ENCODE data around the gene LRRC1.

LRRC1 gene

DNA sequence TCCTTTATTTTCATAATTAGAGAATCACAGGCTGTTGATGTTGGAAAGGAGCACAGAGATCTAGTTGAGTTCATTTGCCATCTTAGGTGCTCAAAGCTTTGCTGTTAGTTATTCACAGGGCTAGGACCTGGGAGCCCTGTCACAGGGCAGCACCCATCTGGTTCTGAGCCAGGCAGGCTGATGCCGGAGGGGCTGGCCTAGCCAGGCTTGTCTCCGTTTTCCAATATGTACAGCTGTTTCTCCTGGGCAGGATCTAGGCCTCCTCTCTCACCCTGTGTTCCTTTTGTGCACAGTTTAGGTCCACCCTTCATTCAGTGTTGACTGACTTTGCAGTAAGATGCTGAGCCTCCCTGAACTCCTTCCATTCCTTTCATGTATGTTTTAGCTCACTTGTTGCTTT, 33.4 kb downstream of the LRRC1 start:
- H3K27ac ChIP-seq: no peak overlapping the region
- no peak overlapping the region for H3K4me3 ChIP-seq (ENCODE audit: low read depth, low read length)
- DNase-seq: no peak
- no peaks in the 10 kb centered on the region for H3K9me3 ChIP-seq (ENCODE audit: severe bottlenecking)
- H3K36me3 ChIP-seq: no peaks in the 10 kb centered on the region
- TF ChIP-seq, protein P1, sequence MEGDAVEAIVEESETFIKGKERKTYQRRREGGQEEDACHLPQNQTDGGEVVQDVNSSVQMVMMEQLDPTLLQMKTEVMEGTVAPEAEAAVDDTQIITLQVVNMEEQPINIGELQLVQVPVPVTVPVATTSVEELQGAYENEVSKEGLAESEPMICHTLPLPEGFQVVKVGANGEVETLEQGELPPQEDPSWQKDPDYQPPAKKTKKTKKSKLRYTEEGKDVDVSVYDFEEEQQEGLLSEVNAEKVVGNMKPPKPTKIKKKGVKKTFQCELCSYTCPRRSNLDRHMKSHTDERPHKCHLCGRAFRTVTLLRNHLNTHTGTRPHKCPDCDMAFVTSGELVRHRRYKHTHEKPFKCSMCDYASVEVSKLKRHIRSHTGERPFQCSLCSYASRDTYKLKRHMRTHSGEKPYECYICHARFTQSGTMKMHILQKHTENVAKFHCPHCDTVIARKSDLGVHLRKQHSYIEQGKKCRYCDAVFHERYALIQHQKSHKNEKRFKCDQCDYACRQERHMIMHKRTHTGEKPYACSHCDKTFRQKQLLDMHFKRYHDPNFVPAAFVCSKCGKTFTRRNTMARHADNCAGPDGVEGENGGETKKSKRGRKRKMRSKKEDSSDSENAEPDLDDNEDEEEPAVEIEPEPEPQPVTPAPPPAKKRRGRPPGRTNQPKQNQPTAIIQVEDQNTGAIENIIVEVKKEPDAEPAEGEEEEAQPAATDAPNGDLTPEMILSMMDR (IDR thresholded peaks at IDR 0.05; ENCODE audit: low read depth, low read length): no peak
- H3K27me3 ChIP-seq (ENCODE audit: insufficient read depth, low read depth, severe bottlenecking): no peaks in the 10 kb centered on the region

- DNase-seq: no peak
- Histone ChIP-seq H3K27ac (no peak overlapping the region), H3K9me3 (ENCODE audit: severe bottlenecking) (no peaks in the 10 kb centered on the region), H3K27me3 (ENCODE audit: insufficient read depth, low read depth, severe bottlenecking) (no peaks in the 10 kb centered on the region), H3K36me3 (no peaks in the 10 kb centered on the region), H3K4me3 (ENCODE audit: low read depth, low read length) (no peak overlapping the region)
- TF ChIP-seq, protein P1 (IDR thresholded peaks at IDR 0.05; ENCODE audit: low read depth, low read length): no peak
Measured at GRCh38 chr6:53828966-53829697, 34.3 kb downstream of the LRRC1 start.

GRCh38 chr6:53829698-53830221, 35.0 kb downstream of the LRRC1 start:
- no peak for DNase-seq

DNA sequence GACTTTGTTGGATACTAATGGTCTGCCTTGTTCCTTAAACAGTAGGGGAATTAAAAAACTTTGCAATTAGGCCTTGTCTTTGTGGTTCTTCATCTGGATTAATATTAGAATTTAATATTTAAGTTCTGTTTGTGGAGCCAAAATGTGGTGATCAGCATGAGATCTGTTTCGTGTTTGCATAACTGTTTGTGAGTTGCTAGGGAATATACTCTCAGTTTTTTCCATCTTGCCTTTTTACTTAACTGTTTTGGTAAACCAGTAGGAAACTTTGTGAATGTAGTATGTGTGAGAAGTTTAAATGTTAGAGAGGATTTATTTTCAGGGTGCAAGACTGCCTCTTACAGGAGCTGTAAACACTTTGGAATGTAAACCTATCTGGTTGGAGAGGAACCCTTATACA, 35.6 kb downstream of the LRRC1 start:
- Histone ChIP-seq H3K36me3 (no peaks in the 10 kb centered on the region), H3K9me3 (ENCODE audit: severe bottlenecking) (no peaks in the 10 kb centered on the region), H3K27ac (no peak overlapping the region), H3K27me3 (ENCODE audit: insufficient read depth, low read depth, severe bottlenecking) (no peaks in the 10 kb centered on the region), H3K4me3 (ENCODE audit: low read depth, low read length) (no peak overlapping the region)
- DNase-seq: no peak
- TF ChIP-seq, protein P1 (IDR thresholded peaks at IDR 0.05; ENCODE audit: low read depth, low read length): no peak

More at GRCh38 chr6:53829698-53830221, 35.0 kb downstream of the LRRC1 start:
- H3K36me3 ChIP-seq: no peaks in the 10 kb centered on the region
- no peaks in the 10 kb centered on the region for H3K9me3 ChIP-seq (ENCODE audit: severe bottlenecking)
- H3K27me3 ChIP-seq (ENCODE audit: insufficient read depth, low read depth, severe bottlenecking): no peaks in the 10 kb centered on the region
- TF ChIP-seq, protein P1 (IDR thresholded peaks at IDR 0.05; ENCODE audit: low read depth, low read length): no peak
- no peak overlapping the region for H3K27ac ChIP-seq
- no peak overlapping the region for H3K4me3 ChIP-seq (ENCODE audit: low read depth, low read length)

DNA sequence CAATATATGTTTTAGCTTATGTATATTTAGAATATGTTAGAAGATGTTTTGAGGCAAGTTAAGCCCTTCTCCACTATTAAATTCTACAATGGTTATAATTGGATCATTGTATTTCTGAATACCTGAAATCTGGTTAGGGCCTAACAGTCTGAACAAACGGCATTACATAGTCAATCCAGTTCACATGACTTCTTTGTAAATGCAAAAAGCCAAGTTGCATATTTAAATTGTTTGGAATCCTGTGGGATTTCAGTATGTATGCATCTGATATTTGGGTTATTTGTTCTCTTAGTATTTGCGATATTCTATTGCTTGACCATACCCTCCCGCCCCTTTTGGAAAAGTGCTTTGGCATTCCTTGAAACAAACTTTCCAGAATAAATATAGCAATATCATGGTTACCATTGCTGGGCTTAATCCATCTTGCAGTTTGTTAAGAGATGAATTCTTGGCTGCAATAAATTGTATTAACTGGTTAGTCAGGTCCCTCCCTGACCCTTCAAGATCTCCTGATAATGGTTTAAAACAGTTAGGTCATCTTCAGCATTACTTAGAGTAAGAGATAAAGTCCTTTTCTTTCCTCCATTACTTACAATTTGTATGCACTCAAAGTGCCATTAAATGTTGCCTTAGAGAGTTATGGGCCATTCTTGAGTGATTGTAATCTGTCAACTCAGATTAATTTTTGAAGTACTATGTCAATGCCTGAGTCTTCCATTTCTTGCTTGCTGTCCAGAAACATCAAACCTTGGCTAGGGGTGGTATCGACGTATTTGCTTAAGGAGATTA, 36.5 kb downstream of the LRRC1 start:
- no peaks in the 10 kb centered on the region for H3K27me3 ChIP-seq (ENCODE audit: insufficient read depth, low read depth, severe bottlenecking)
- TF ChIP-seq, protein P1 (IDR thresholded peaks at IDR 0.05; ENCODE audit: low read depth, low read length): no peak
- no peak overlapping the region for H3K4me3 ChIP-seq (ENCODE audit: low read depth, low read length)
- no peak overlapping the region for H3K27ac ChIP-seq
- DNase-seq: no peak
- no peaks in the 10 kb centered on the region for H3K36me3 ChIP-seq
- H3K9me3 ChIP-seq (ENCODE audit: severe bottlenecking): no peaks in the 10 kb centered on the region
